ENCODE results near the gene ARSG.

Gene ARSG

DNA sequence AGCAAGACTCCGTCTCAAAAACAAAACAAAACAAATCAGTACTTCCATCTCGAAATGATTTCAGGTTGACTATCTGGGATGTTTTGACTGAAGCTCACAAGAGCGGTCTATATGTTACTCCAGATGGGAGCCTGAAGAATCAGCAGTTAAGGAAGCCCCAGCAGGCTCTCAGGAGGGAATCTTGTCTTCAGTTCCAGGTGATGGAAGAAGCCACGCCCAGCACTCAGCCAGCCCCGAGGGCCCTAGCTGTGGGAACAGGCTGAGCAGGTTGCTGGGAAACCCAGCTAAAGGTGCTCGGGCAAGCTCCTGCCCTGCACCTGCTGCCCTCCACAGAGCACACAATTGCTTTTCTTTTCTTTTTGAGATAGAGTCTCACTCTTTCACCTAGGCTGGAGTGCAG lies 133.6 kb downstream of the ARSG start:
- no peak for DNase-seq
- Mint-ChIP-seq H3K4me1 (no peaks in the 10 kb centered on the region), H3K27me3 (ENCODE audit: low read depth, poor library complexity) (peaks cover 3% of the 10 kb centered on the region), H3K4me3 (no peak overlapping the region), H3K27ac (no peak overlapping the region), H3K36me3 (ENCODE audit: low read depth) (peaks cover 24% of the 10 kb centered on the region), H3K9me3 (no peaks in the 10 kb centered on the region)
- TF ChIP-seq, protein P1, sequence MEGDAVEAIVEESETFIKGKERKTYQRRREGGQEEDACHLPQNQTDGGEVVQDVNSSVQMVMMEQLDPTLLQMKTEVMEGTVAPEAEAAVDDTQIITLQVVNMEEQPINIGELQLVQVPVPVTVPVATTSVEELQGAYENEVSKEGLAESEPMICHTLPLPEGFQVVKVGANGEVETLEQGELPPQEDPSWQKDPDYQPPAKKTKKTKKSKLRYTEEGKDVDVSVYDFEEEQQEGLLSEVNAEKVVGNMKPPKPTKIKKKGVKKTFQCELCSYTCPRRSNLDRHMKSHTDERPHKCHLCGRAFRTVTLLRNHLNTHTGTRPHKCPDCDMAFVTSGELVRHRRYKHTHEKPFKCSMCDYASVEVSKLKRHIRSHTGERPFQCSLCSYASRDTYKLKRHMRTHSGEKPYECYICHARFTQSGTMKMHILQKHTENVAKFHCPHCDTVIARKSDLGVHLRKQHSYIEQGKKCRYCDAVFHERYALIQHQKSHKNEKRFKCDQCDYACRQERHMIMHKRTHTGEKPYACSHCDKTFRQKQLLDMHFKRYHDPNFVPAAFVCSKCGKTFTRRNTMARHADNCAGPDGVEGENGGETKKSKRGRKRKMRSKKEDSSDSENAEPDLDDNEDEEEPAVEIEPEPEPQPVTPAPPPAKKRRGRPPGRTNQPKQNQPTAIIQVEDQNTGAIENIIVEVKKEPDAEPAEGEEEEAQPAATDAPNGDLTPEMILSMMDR (IDR thresholded peaks at IDR 0.05) = no peak

DNA sequence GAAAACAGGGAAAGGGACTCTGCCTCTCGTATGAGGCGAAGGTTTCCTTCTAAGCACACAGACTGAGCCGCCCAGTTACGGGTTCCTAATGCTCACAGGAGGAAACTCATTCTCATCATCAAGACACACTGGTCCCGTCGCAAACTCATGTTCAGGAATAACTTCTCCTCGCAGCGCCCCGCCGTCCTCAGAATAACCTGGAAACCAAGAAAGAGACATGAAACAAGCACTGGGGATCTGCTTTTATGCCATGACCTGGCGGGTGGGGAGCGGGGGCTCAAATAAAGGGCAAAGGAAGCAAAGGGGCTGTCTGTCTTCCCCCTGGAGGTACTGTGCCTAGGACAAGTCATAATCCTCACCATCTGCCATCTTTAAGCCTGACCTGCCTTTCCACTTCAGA lies 134.7 kb downstream of the ARSG start:
- Mint-ChIP-seq H3K9me3 (no peaks in the 10 kb centered on the region), H3K27me3 (ENCODE audit: low read depth, poor library complexity) (no peaks in the 10 kb centered on the region), H3K4me3 (no peak overlapping the region), H3K27ac (peak overlapping the region; percentile 70), H3K4me1 (no peaks in the 10 kb centered on the region), H3K36me3 (ENCODE audit: low read depth) (peaks cover 14% of the 10 kb centered on the region)
- no peak for DNase-seq
- TF ChIP-seq, protein P1 (IDR thresholded peaks at IDR 0.05) = no peak

DNA sequence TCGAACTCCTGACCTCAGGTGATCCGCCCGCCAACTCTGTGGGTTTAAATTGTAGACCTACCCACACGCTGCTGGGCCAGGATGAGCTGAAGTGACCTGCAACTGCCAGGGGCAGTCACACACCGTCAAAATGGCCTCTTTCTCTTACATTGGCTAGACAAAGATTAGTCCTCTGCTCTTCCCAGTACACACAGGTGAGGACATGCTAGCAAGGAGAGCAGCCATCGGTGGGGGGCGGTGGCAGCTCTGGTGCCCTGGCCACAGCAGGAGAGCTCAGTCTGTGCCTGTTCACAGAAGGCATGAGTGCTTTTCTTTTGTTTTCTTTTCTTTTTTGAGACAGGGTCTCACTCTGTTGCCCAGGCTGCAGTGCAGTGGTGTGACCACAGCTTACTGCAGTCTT lies 136.3 kb downstream of the ARSG start:
- H3K4me3 Mint-ChIP-seq = no peak overlapping the region
- H3K27ac Mint-ChIP-seq = no peak overlapping the region
- H3K36me3 Mint-ChIP-seq (ENCODE audit: low read depth) = peaks cover 9% of the 10 kb centered on the region
- H3K4me1 Mint-ChIP-seq = peaks cover 11% of the 10 kb centered on the region
- no peak for DNase-seq
- TF ChIP-seq, protein P1 (IDR thresholded peaks at IDR 0.05) = no peak
- no peaks in the 10 kb centered on the region for H3K27me3 Mint-ChIP-seq (ENCODE audit: low read depth, poor library complexity)
- H3K9me3 Mint-ChIP-seq = no peaks in the 10 kb centered on the region

DNA sequence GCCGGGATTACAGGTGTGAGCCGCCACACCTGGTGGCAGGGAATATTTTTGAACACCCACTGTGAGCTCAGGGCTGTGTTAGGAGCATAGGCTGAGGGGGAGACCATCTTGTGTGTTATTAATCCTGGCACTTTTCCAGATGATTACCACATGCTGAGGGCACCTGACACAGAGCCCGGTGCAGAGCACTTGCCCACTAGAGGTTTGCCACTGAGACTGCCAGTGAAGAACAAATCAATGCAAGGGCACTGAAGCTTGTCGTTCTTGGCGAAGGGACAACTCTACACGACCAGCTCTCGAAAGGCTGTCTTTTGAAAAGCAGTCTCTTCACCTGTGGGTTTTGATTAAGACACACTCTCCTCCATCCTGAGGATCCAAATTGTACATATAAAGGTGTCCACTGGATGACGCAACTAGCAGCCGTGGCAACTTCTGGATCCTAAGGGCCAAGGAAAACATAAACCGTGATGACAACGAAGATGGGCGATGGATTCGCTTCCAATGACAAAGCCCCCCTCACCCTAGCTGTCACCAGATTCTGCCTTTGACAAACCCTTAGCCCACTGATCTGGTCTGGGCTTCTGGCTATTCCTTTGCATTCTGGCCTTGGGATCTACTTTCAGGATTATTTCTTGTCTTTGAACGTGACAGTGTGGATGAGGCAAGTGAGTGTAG lies 137.3 kb downstream of the ARSG start:
- H3K27ac Mint-ChIP-seq = peak overlapping the region; percentile 32
- H3K36me3 Mint-ChIP-seq (ENCODE audit: low read depth) = peaks cover 15% of the 10 kb centered on the region
- H3K9me3 Mint-ChIP-seq = no peaks in the 10 kb centered on the region
- H3K27me3 Mint-ChIP-seq (ENCODE audit: low read depth, poor library complexity) = no peaks in the 10 kb centered on the region
- no peak overlapping the region for H3K4me3 Mint-ChIP-seq
- peaks cover 11% of the 10 kb centered on the region for H3K4me1 Mint-ChIP-seq
- TF ChIP-seq, protein P1 (IDR thresholded peaks at IDR 0.05) = no peak
- DNase-seq = no peak

DNA sequence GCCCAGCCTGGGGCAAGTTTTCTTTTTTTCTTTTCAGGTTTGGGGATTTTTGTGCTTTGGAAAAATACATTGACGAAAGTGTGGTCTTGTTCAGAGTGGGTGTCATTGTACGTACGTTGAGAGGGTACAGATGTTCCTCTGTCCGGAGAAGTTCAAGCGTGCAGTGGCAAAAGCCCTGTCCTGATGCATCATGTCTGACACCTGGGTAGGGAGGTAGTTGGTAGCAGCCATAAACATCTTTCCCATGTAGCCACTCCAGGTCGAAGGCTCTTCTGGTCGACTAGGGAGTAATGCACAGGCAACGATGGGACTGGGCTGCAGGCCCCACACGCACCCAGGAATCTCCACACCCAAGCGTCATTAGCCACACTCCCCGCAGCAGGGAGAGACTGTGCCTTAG lies 138.6 kb downstream of the ARSG start:
- H3K4me3 Mint-ChIP-seq = no peak overlapping the region
- peaks cover 11% of the 10 kb centered on the region for H3K4me1 Mint-ChIP-seq
- peaks cover 15% of the 10 kb centered on the region for H3K36me3 Mint-ChIP-seq (ENCODE audit: low read depth)
- H3K27ac Mint-ChIP-seq = no peak overlapping the region
- no peaks in the 10 kb centered on the region for H3K27me3 Mint-ChIP-seq (ENCODE audit: low read depth, poor library complexity)
- TF ChIP-seq, protein P1 (IDR thresholded peaks at IDR 0.05) = no peak
- no peaks in the 10 kb centered on the region for H3K9me3 Mint-ChIP-seq
- no peak for DNase-seq

DNA sequence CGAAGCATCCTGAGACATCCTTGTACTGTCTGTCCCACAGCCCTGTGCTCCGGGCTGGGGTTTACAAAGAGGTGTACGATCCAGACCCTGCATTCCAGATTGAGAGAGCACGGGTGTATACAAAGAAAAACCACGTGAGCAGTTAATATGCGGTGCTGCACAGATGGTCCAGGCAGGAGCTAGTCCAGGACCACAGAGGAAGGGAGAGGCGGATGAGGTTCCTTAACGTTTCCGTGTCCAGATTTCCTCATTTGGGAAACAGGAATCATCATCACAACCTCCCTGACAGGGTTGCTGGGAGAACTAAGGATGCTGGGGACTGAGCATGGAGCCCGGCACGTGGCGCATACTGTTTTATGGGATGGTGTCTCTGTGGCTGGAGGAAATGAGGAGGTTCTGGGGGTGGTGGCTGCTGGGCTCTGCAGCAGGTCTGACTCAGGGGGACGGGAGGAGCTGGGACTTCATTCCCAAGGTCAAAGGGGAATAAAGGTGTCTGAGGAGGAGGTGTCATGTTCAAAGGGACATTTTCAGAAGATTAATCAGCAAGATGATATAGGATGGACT lies 139.8 kb downstream of the ARSG start:
- Mint-ChIP-seq H3K4me1 (peaks cover 16% of the 10 kb centered on the region), H3K4me3 (no peak overlapping the region), H3K27ac (no peak overlapping the region), H3K36me3 (ENCODE audit: low read depth) (peaks cover 15% of the 10 kb centered on the region), H3K9me3 (no peaks in the 10 kb centered on the region), H3K27me3 (ENCODE audit: low read depth, poor library complexity) (no peaks in the 10 kb centered on the region)
- TF ChIP-seq, protein P1 (IDR thresholded peaks at IDR 0.05) = no peak
- no peak for DNase-seq

Data from nephron progenitor cell (in vitro differentiated cells).